Dendritic cell treated with granulocyte-macrophage colony-stimulating factor and Interleukin-4, amounts not matched to agents 40 ng/mL and 50 ng/mL, for 4 days (primary cell): ENCODE measurements around the gene STK4.

Experiments
- H3K27ac Mint-ChIP-seq: one replicate; pipeline ENCODE4 v1.8.0; 2022; ENCODE audit warnings: mild to moderate bottlenecking, mixed read lengths
- H3K27me3 Mint-ChIP-seq: one replicate; pipeline ENCODE4 v1.8.0; 2022; ENCODE audit warnings: mild to moderate bottlenecking, mixed read lengths
- H3K36me3 Mint-ChIP-seq: one replicate; pipeline ENCODE4 v1.8.0; 2022; ENCODE audit warnings: low read depth, mixed read lengths
- H3K4me1 Mint-ChIP-seq: one replicate; pipeline ENCODE4 v1.8.0; 2022; ENCODE audit warnings: low read depth, mixed read lengths
- H3K4me3 Mint-ChIP-seq: one replicate; pipeline ENCODE4 v1.8.0; 2022; ENCODE audit warnings: mild to moderate bottlenecking, moderate library complexity, mixed read lengths
- H3K9me3 Mint-ChIP-seq: one replicate; pipeline ENCODE4 v1.8.0; 2022; ENCODE audit warnings: mixed read lengths
- intact Hi-C: fragments of 100-400 bp; cut with micrococcal nuclease; formaldehyde crosslinking; loops from one replicate; pipeline ENCODE4 v1.15.0; 2022

STK4 gene

DNA sequence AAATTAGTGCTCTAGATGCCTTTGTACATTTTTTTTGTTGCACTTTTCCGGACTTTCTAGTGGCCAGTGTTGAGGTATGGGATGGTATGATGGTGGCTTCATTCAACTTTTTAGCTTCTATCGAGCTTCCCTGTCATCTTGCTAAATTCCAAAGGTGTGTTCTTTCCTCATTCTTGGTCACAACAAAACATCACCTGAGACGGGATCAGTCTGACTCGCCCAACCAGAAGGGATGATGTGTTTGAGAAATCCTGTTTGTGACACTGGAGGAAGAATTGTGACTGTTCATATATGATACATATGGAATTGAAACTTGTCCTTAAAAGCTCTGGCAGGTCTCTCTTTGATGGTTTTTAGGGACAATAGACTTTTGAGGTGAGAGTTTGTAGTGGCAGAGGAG is 100.8 kb downstream of the STK4 start:
- H3K4me3 Mint-ChIP-seq = no peak overlapping the region

GRCh38 chr20:45067558-45067957 is 101.2 kb downstream of the STK4 start:
- Mint-ChIP-seq H3K36me3 (peaks cover 76% of the 10 kb centered on the region), H3K27ac (no peak overlapping the region), H3K4me3 (no peak overlapping the region), H3K4me1 (peaks cover 24% of the 10 kb centered on the region), H3K9me3 (no peaks in the 10 kb centered on the region), H3K27me3 (no peaks in the 10 kb centered on the region)
- intact Hi-C loops = no loop called here

More for the DNA sequence above, 100.8 kb downstream of the STK4 start:
- Mint-ChIP-seq H3K4me1 (peaks cover 24% of the 10 kb centered on the region), H3K9me3 (no peaks in the 10 kb centered on the region), H3K27me3 (no peaks in the 10 kb centered on the region), H3K27ac (no peak overlapping the region), H3K36me3 (peaks cover 81% of the 10 kb centered on the region)
- intact Hi-C loops = no loop called here

- no peaks in the 10 kb centered on the region for H3K27me3 Mint-ChIP-seq
- H3K9me3 Mint-ChIP-seq = no peaks in the 10 kb centered on the region
- H3K4me1 Mint-ChIP-seq = peaks cover 13% of the 10 kb centered on the region
- H3K36me3 Mint-ChIP-seq = peaks cover 72% of the 10 kb centered on the region
- H3K4me3 Mint-ChIP-seq = no peak overlapping the region
- intact Hi-C loops = no loop called here
- H3K27ac Mint-ChIP-seq = no peak overlapping the region
These were observed 102.9 kb downstream of the STK4 start for GRCh38 chr20:45069261-45069660.

- no peak overlapping the region for H3K4me3 Mint-ChIP-seq
- no peak overlapping the region for H3K27ac Mint-ChIP-seq
- no peaks in the 10 kb centered on the region for H3K9me3 Mint-ChIP-seq
- no peaks in the 10 kb centered on the region for H3K4me1 Mint-ChIP-seq
- no peaks in the 10 kb centered on the region for H3K27me3 Mint-ChIP-seq
- H3K36me3 Mint-ChIP-seq = peaks cover 75% of the 10 kb centered on the region
- intact Hi-C loops = no loop called here
These were observed 104.8 kb downstream of the STK4 start for GRCh38 chr20:45070932-45071632.

DNA sequence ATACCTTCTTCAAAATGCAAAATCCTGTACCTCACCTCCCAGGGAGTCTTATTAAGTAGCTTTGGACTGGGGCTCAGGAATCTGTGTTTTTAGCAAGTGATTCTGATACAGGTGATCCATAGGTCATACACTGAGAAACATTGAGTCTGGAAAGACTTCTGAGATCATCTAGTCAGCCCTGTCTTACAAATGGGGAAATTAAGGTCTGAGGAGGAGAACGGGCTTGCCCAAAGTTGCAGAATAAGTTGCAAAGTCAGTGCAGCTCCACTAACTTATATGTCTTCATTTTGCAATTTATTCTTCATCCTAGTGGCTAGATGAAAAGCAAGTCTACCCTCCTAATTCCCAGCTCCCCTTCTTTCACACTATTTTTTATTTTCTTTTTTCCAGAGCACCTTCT is 105.8 kb downstream of the STK4 start:
- Mint-ChIP-seq H3K4me3 (no peak overlapping the region), H3K27ac (no peak overlapping the region), H3K9me3 (no peaks in the 10 kb centered on the region), H3K36me3 (peaks cover 76% of the 10 kb centered on the region), H3K4me1 (no peaks in the 10 kb centered on the region), H3K27me3 (no peaks in the 10 kb centered on the region)
- intact Hi-C loops = no loop called here

- Mint-ChIP-seq H3K9me3 (no peaks in the 10 kb centered on the region), H3K36me3 (peaks cover 76% of the 10 kb centered on the region), H3K27ac (no peak overlapping the region), H3K4me1 (no peaks in the 10 kb centered on the region), H3K4me3 (no peak overlapping the region), H3K27me3 (no peaks in the 10 kb centered on the region)
- intact Hi-C loops = no loop called here
These were observed 106.9 kb downstream of the STK4 start for GRCh38 chr20:45073221-45073620.

- H3K4me3 Mint-ChIP-seq = no peak overlapping the region
- no peaks in the 10 kb centered on the region for H3K27me3 Mint-ChIP-seq
- no peaks in the 10 kb centered on the region for H3K4me1 Mint-ChIP-seq
- no peaks in the 10 kb centered on the region for H3K9me3 Mint-ChIP-seq
- intact Hi-C loops = no loop called here
- H3K36me3 Mint-ChIP-seq = peaks cover 96% of the 10 kb centered on the region
- no peak overlapping the region for H3K27ac Mint-ChIP-seq
These were observed 111.2 kb downstream of the STK4 start for GRCh38 chr20:45077559-45077958.

GRCh38 chr20:45080867-45081624 is 114.7 kb downstream of the STK4 start:
- H3K36me3 Mint-ChIP-seq = peaks cover 94% of the 10 kb centered on the region
- H3K27me3 Mint-ChIP-seq = no peaks in the 10 kb centered on the region
- H3K4me1 Mint-ChIP-seq = no peaks in the 10 kb centered on the region
- no peaks in the 10 kb centered on the region for H3K9me3 Mint-ChIP-seq
- H3K27ac Mint-ChIP-seq = no peak overlapping the region
- no peak overlapping the region for H3K4me3 Mint-ChIP-seq
- intact Hi-C loops = no loop called here

DNA sequence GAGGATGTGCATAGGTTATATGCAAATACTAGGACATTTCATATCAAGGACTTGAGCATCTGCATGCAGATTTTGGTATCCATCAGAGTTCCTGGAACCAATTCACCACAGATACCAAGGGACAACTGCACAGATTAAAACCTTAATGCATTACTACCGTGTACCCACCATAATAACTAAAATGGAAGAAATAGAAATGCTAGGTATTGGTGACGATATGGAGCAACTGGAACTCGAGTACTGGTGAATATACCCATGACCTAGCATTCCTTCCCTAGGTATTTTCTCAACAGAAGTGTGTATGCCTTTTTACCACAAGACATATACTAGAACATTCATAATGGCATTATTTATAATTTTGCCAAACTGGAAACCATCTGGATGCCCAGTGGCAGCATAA is 116.2 kb downstream of the STK4 start:
- intact Hi-C loops = no loop called here
- Mint-ChIP-seq H3K36me3 (peaks cover 89% of the 10 kb centered on the region), H3K27me3 (no peaks in the 10 kb centered on the region), H3K27ac (no peak overlapping the region), H3K9me3 (no peaks in the 10 kb centered on the region), H3K4me1 (peaks cover 12% of the 10 kb centered on the region), H3K4me3 (no peak overlapping the region)

- Mint-ChIP-seq H3K36me3 (peaks cover 89% of the 10 kb centered on the region), H3K27ac (no peak overlapping the region)
- intact Hi-C loops = no loop called here
These were observed 116.8 kb downstream of the STK4 start for GRCh38 chr20:45083127-45083526.

DNA sequence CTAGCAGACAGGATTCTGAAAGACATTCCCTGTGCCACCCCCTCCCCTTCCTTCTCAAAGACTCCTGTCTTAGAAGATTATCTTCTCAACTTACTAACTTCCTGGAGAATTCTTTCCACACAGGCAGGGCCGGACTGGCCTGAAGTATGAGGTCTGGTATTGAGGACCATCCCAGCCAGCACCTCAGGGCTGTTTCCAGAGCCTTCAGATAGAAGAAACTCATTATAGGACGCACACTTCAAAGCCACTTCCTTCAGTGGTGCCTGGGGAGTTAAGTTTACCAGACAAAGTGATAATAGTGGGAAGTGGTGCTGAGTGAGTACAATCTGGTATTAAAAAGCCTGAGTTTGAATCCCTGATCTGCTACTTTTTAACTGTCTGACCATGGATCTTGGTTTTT is 119.0 kb downstream of the STK4 start:
- H3K36me3 Mint-ChIP-seq = peaks cover 77% of the 10 kb centered on the region
- intact Hi-C loops = no loop called here
- peaks cover 14% of the 10 kb centered on the region for H3K4me1 Mint-ChIP-seq
- no peak overlapping the region for H3K27ac Mint-ChIP-seq
- H3K9me3 Mint-ChIP-seq = no peaks in the 10 kb centered on the region
- H3K4me3 Mint-ChIP-seq = no peak overlapping the region
- H3K27me3 Mint-ChIP-seq = no peaks in the 10 kb centered on the region

More at GRCh38 chr20:45083127-45083526, 116.8 kb downstream of the STK4 start:
- H3K9me3 Mint-ChIP-seq = no peaks in the 10 kb centered on the region
- H3K4me3 Mint-ChIP-seq = no peak overlapping the region
- peaks cover 14% of the 10 kb centered on the region for H3K4me1 Mint-ChIP-seq
- no peaks in the 10 kb centered on the region for H3K27me3 Mint-ChIP-seq

DNA sequence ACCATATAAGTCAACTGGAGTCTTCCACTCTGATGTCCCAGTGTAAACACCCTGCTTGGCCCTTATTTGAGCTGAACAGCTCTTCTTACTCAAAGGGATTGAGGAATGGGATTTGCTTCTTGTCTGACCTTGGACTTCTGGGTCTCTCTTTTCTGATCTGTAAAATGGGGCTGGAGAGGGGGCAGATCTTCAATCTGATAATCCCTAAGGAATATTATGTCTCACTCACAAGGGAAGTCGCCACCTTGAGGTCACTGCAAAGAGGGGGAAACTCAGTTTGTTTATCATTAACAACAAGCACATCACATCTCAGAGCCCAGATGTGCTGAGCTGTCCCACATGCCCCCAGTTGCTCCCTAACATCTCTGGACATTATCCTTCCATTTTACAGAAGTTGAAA is 119.6 kb downstream of the STK4 start:
- H3K36me3 Mint-ChIP-seq = peaks cover 72% of the 10 kb centered on the region
- H3K27ac Mint-ChIP-seq = no peak overlapping the region
- H3K27me3 Mint-ChIP-seq = no peaks in the 10 kb centered on the region
- intact Hi-C loops = no loop called here
- H3K4me3 Mint-ChIP-seq = no peak overlapping the region
- no peaks in the 10 kb centered on the region for H3K9me3 Mint-ChIP-seq
- peaks cover 14% of the 10 kb centered on the region for H3K4me1 Mint-ChIP-seq

GRCh38 chr20:45087097-45087790 is 120.9 kb downstream of the STK4 start:
- Mint-ChIP-seq H3K27me3 (no peaks in the 10 kb centered on the region), H3K9me3 (no peaks in the 10 kb centered on the region), H3K27ac (no peak overlapping the region), H3K4me3 (no peak overlapping the region), H3K36me3 (peaks cover 68% of the 10 kb centered on the region), H3K4me1 (peaks cover 14% of the 10 kb centered on the region)
- intact Hi-C loops = no loop called here

- peaks cover 14% of the 10 kb centered on the region for H3K4me1 Mint-ChIP-seq
- H3K27me3 Mint-ChIP-seq = no peaks in the 10 kb centered on the region
- no peaks in the 10 kb centered on the region for H3K9me3 Mint-ChIP-seq
- no peak overlapping the region for H3K27ac Mint-ChIP-seq
- H3K4me3 Mint-ChIP-seq = no peak overlapping the region
- intact Hi-C loops = no loop called here
- H3K36me3 Mint-ChIP-seq = peaks cover 62% of the 10 kb centered on the region
These were observed 121.5 kb downstream of the STK4 start for GRCh38 chr20:45087814-45088213.
